ENCODE measurements around the gene GTPBP4. TPM values are rescaled to one million over a fixed set of nuclear protein-coding genes. Genes with fewer than 3 reads are reported as not detected.

Gene GTPBP4
- total RNA-seq, 4 donors from 2014 or later: 16.9 to 196 (median 22.6) TPM

GRCh38 chr10:963655-964054 lies 24.6 kb upstream of the GTPBP4 start:
- H3K27me3 ChIP-seq: no peaks in the 10 kb centered on the region
- no peak overlapping the region for H3K27ac ChIP-seq
- no peaks in the 10 kb centered on the region for H3K9me3 ChIP-seq
- no peaks in the 10 kb centered on the region for H3K36me3 ChIP-seq
- H3K4me1 ChIP-seq: no peaks in the 10 kb centered on the region
- TF ChIP-seq CTCF (IDR thresholded peaks at IDR 0.05) (no peak), POLR2A (IDR thresholded peaks at IDR 0.05) (no peak)
- no peak overlapping the region for H3K4me3 ChIP-seq
- no peak for DNase-seq

- H3K4me1 ChIP-seq: no peaks in the 10 kb centered on the region
- H3K27ac ChIP-seq: peak overlapping the region in 2 of 4 donors; percentile 27 to 56
- DNase-seq: no peak
- no peaks in the 10 kb centered on the region for H3K9me3 ChIP-seq
- H3K27me3 ChIP-seq: no peaks in the 10 kb centered on the region
- no peak overlapping the region for H3K4me3 ChIP-seq
- TF ChIP-seq POLR2A (IDR thresholded peaks at IDR 0.05) (no peak), CTCF (IDR thresholded peaks at IDR 0.05) (no peak)
- no peaks in the 10 kb centered on the region for H3K36me3 ChIP-seq
Observed at GRCh38 chr10:964321-964987, 23.8 kb upstream of the GTPBP4 start.

- no peak for DNase-seq
- peak overlapping the region in 2 of 4 donors; percentile 27 to 56 for H3K27ac ChIP-seq
- TF ChIP-seq POLR2A (IDR thresholded peaks at IDR 0.05) (no peak), CTCF (IDR thresholded peaks at IDR 0.05) (no peak)
- no peak overlapping the region for H3K4me3 ChIP-seq
- no peaks in the 10 kb centered on the region for H3K27me3 ChIP-seq
- no peaks in the 10 kb centered on the region for H3K9me3 ChIP-seq
- H3K4me1 ChIP-seq: no peaks in the 10 kb centered on the region
- no peaks in the 10 kb centered on the region for H3K36me3 ChIP-seq
Observed at GRCh38 chr10:964988-965417, 23.2 kb upstream of the GTPBP4 start.

- Histone ChIP-seq H3K27me3 (no peaks in the 10 kb centered on the region), H3K36me3 (no peaks in the 10 kb centered on the region), H3K4me1 (peaks cover 0 to 15% (median 0%) of the 10 kb centered on the region in 4 donors), H3K9me3 (no peaks in the 10 kb centered on the region), H3K4me3 (no peak overlapping the region), H3K27ac (no peak overlapping the region)
- TF ChIP-seq CTCF (IDR thresholded peaks at IDR 0.05) (no peak), POLR2A (IDR thresholded peaks at IDR 0.05) (no peak)
- peak in 1 of 3 donors; percentile 24 for DNase-seq
Observed at GRCh38 chr10:966466-967235, 21.6 kb upstream of the GTPBP4 start.

- TF ChIP-seq CTCF (IDR thresholded peaks at IDR 0.05): no peak
- TF ChIP-seq POLR2A (IDR thresholded peaks at IDR 0.05): no peak
- DNase-seq: peak in 1 of 3 donors; percentile 33
Observed at GRCh38 chr10:968546-969199, 19.6 kb upstream of the GTPBP4 start.

More at GRCh38 chr10:968546-969199, 19.6 kb upstream of the GTPBP4 start:
- Histone ChIP-seq H3K36me3 (no peaks in the 10 kb centered on the region), H3K4me1 (peaks cover 0 to 17% (median 0%) of the 10 kb centered on the region in 4 donors), H3K9me3 (no peaks in the 10 kb centered on the region), H3K27ac (peak overlapping the region in 1 of 4 donors; percentile 3), H3K27me3 (no peaks in the 10 kb centered on the region), H3K4me3 (no peak overlapping the region)
